Left lung (tissue), 10 donors: ENCODE results near the gene NOX5. TPM values are rescaled to one million over a fixed set of nuclear protein-coding genes. Genes with fewer than 3 reads are reported as not detected.

Source experiments
- ATAC-seq: fragments of 200-7000 bp; cut with Tn5 transposase; one replicate; pipeline ENCODE4 v1.9.1; 2020; ENCODE audit warnings: moderate library complexity
- DNase-seq, 4 donors: peaks; one replicate each; pipeline ENCODE4 v3.0.0-alpha.2; 2013 to 2020
- H3K27ac ChIP-seq, 2 donors: fragments of 200-600 bp; sonication (generic) in 1 of 2; one replicate each; pipeline versions ENCODE4 v1.5.0 to v1.8.0; 2020 to 2021
- H3K27me3 ChIP-seq, 2 donors: fragments of 200-600 bp; sonication (generic) in 1 of 2; one replicate each; pipeline versions ENCODE4 v1.5.0 to v1.8.0; 2020 to 2021
- H3K36me3 ChIP-seq, 2 donors: fragments of 200-600 bp; sonication (generic) in 1 of 2; one replicate each; pipeline versions ENCODE4 v1.5.0 to v1.8.0; 2020 to 2021
- H3K4me1 ChIP-seq, 2 donors: fragments of 200-600 bp; one replicate each; pipeline ENCODE4 v1.8.0; 2021
- H3K4me3 ChIP-seq, 2 donors: fragments of 200-600 bp; sonication (generic) in 1 of 2; one replicate each; pipeline versions ENCODE4 v1.5.0 to v1.8.0; 2020 to 2021; ENCODE audit warnings: mild to moderate bottlenecking in 1 of 2
- H3K9me3 ChIP-seq, 2 donors: fragments of 200-600 bp; sonication (generic) in 1 of 2; one replicate each; pipeline versions ENCODE4 v1.5.0 to v1.8.0; 2020 to 2021
- CTCF ChIP-seq, 2 donors: fragments of 200-600 bp; sonication (generic) in 1 of 2; IDR thresholded peaks; one replicate each; pipeline versions ENCODE4 v1.5.0 to v1.8.0; 2021; ENCODE audit warnings: antibody characterized with exemption in 2 of 2
- intact Hi-C, 2 donors: fragments of 100-400 bp; cut with DNase I; formaldehyde crosslinking; loops; one replicate each; pipeline versions ENCODE4 v1.11.2 to v1.14.2; 2022
- polyA plus RNA-seq, 6 donors: library from polyadenylated mRNA; unstranded; fragments of 120-200 nt; gene quantifications; one replicate each; pipeline ENCODE4 v1.2.1, GENCODE V29; 2013; ENCODE audit not compliant: insufficient read length in 6 of 6
- total RNA-seq, 2 donors: library from RNA; stranded (reverse); fragmentation: NEBNext Ultra II Directional; extraction: Animal tissue kit (Norgen Biotek cat#: 25700); gene quantifications; one replicate each; pipeline ENCODE4 v1.2.1, GENCODE V29; 2021
- donor health status: DM: no; HTN: yes; CAD: no.
- donor health status: DM: no; HTN: no; CAD: no.

The NOX5 gene
- total and polyA plus RNA-seq, 8 donors, result 0.16 to 0.83 (median 0.41) TPM

GRCh38 chr15:69036826-69037225 is 22.3 kb downstream of the NOX5 start:
- H3K36me3 ChIP-seq, result no peaks in the 10 kb centered on the region
- DNase-seq (no peak), ATAC-seq (no peak)
- H3K4me1 ChIP-seq, result peaks cover 0 to 6% of the 10 kb centered on the region in 2 donors
- H3K27ac ChIP-seq, result no peak overlapping the region
- H3K27me3 ChIP-seq, result peaks cover 3 to 40% of the 10 kb centered on the region in 2 donors
- intact Hi-C loops, result no loop called here
- no peak for TF ChIP-seq CTCF (IDR thresholded peaks at IDR 0.05)
- no peak overlapping the region for H3K4me3 ChIP-seq
- no peaks in the 10 kb centered on the region for H3K9me3 ChIP-seq

DNA sequence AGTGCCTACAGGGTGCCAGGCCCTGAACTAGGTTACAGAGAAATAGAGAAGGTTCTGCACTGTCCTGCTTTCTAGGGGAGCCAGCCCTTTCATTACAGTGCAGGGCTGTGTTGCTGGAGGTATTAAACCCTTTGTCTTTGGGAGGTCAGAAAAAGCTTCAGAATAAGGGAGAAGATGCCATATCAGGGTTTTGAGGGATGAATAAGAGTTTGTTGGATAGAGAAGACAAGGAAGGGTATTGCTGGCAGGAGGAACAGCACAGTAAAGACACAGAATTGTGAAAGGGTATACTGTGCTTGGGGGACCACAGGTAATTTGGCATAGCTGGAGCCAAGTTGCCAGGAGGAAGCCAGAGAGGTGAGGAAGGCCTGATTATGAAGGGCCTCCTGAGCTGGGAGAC is 23.0 kb downstream of the NOX5 start:
- TF ChIP-seq CTCF (IDR thresholded peaks at IDR 0.05), result no peak

DNA sequence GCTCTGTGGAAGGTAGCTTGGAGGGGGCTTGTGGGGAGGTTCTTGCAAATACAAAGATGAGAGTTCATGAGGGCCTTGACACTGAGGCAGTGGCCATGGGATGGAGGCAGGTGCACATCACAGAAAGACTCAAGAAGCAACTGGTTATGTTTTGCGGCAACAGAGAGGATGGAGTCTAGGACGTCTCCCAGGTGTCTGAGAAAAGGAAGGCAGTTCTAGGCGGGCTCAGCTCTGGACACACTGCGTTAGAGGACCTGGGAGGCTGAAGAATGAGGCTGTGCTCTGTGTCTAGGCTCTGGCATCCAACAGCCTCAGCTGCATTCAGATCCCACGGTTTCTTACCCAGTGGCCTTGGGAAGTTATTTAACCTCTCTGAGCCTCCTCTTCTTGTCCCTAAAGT is 23.5 kb downstream of the NOX5 start:
- DNase-seq (no peak), ATAC-seq (no peak)
- peaks cover 0 to 29% of the 10 kb centered on the region in 2 donors for H3K27me3 ChIP-seq
- H3K36me3 ChIP-seq, result no peaks in the 10 kb centered on the region
- intact Hi-C loops, result no loop called here
- no peak overlapping the region for H3K27ac ChIP-seq
- H3K4me3 ChIP-seq, result no peak overlapping the region
- H3K9me3 ChIP-seq, result no peaks in the 10 kb centered on the region
- no peak for TF ChIP-seq CTCF (IDR thresholded peaks at IDR 0.05)
- H3K4me1 ChIP-seq, result no peaks in the 10 kb centered on the region

More for the DNA sequence above, 23.0 kb downstream of the NOX5 start:
- no peak overlapping the region for H3K4me3 ChIP-seq
- H3K27me3 ChIP-seq, result peaks cover 0 to 34% of the 10 kb centered on the region in 2 donors
- no peak overlapping the region for H3K27ac ChIP-seq
- no peaks in the 10 kb centered on the region for H3K36me3 ChIP-seq
- no peaks in the 10 kb centered on the region for H3K9me3 ChIP-seq
- no peak for DNase-seq
- H3K4me1 ChIP-seq, result no peaks in the 10 kb centered on the region
- intact Hi-C loops, result no loop called here
- no peak for ATAC-seq

GRCh38 chr15:69038508-69038907 is 24.0 kb downstream of the NOX5 start:
- no peaks in the 10 kb centered on the region for H3K36me3 ChIP-seq
- no peak for ATAC-seq

DNA sequence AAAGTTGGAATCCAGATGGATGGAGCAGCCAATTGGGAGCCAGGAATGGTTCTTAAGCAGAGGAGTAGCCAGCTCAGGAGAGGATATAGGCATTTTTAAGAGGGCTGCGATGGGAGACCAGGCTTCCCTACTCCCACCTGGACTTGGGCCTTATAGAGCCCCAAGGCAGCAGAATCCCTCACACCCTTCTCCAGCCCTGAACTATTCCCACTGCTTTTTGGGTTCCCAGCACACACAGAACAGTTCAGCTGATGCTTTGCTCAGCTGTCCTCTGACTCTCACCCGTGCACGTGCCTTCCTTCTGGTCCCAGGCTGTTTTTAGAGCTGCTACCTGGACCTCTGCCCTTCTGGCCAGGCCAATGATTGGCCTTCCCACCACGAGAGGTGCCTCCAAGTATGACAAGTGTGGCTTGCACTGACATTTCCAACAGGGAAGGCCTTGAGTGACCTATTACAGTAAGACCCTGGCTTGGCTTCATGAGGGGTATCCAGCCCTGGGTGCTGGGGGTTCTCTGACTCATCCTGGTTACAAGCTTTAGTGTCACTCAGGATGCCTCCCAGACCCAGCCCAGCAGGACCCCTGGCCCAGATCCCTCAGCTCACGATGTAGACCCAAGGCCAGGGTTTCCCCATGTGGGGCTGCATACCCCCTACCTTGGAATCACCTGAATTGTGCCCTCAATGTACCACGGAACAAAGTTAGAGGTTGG is 25.2 kb downstream of the NOX5 start:
- intact Hi-C loops, result no loop called here
- Histone ChIP-seq H3K9me3 (no peaks in the 10 kb centered on the region), H3K4me1 (no peaks in the 10 kb centered on the region), H3K36me3 (no peaks in the 10 kb centered on the region), H3K4me3 (no peak overlapping the region), H3K27me3 (peaks cover 0 to 18% of the 10 kb centered on the region in 2 donors), H3K27ac (no peak overlapping the region)
- DNase-seq, result no peak
- no peak for ATAC-seq
- TF ChIP-seq CTCF (IDR thresholded peaks at IDR 0.05), result no peak

More at GRCh38 chr15:69038508-69038907, 24.0 kb downstream of the NOX5 start:
- H3K9me3 ChIP-seq, result no peaks in the 10 kb centered on the region
- peaks cover 0 to 24% of the 10 kb centered on the region in 2 donors for H3K27me3 ChIP-seq
- TF ChIP-seq CTCF (IDR thresholded peaks at IDR 0.05), result no peak
- no peak overlapping the region for H3K27ac ChIP-seq
- H3K4me3 ChIP-seq, result no peak overlapping the region
- intact Hi-C loops, result no loop called here
- H3K4me1 ChIP-seq, result no peaks in the 10 kb centered on the region
- DNase-seq, result no peak
